GM12878 (cell line): ENCODE data around the gene MYO1D. TPM values are rescaled to one million over a fixed set of nuclear protein-coding genes. Genes with fewer than 3 reads are reported as not detected.

Source experiments
- ATAC-seq: fragments of 200-7000 bp; cut with Tn5 transposase; 3 replicates; pipeline ENCODE4 v1.9.1; 2020; ENCODE audit warnings: mild to moderate bottlenecking, moderate library complexity
- BruUV-seq: library from RNA; stranded (reverse); fragments of 400-500 nt; replicated peaks from 2 replicates; lab custom pipeline; 2021; lab: Mats Ljungman, UMichigan
- CTCF ChIA-PET: fragments of 300-600 bp; sonication (Branson Sonifier 250); formaldehyde crosslinking; extraction: SDS; loops from one replicate; lab custom pipeline; 2021; ENCODE audit warnings: inconsistent platforms; lab: Yijun Ruan, JAX
- POLR2A ChIA-PET: fragments of 350-600 bp; formaldehyde crosslinking; extraction: SDS; loops from one replicate; lab custom pipeline; 2021; ENCODE audit warnings: inconsistent platforms; lab: Charles Lee
- RAD21 ChIA-PET: fragments of 300-600 bp; sonication (Branson Sonifier 250); formaldehyde crosslinking; loops from one replicate; lab custom pipeline; 2023; ENCODE audit warnings: antibody characterized with exemption; ENCODE audit not compliant: unreplicated experiment; lab: Charles Lee
- SMC1A ChIA-PET: fragments of 300-600 bp; sonication (Branson Sonifier 250); formaldehyde crosslinking; loops from one replicate; lab custom pipeline; 2023; ENCODE audit not compliant: unreplicated experiment, uncharacterized antibody; lab: Charles Lee
- DNase-seq: peaks from one replicate; pipeline ENCODE4 v3.0.0-alpha.2; 2011; ENCODE audit warnings: low read depth, low spot score
- FAIRE-seq: peaks from 3 replicates; lab custom pipeline; 2011; peaks lifted over from hg19 to GRCh38; lab: Jason Lieb, UNC
- H2AFZ ChIP-seq: 2 replicates; pipeline ENCODE4 v1.6.0; 2011; ENCODE audit warnings: low read depth, low read length, control low read depth; ENCODE audit not compliant: control insufficient read depth
- H3K27ac ChIP-seq: 2 replicates; pipeline ENCODE4 v1.5.1; 2011; ENCODE audit warnings: control low read depth; ENCODE audit not compliant: control insufficient read depth, insufficient read depth
- H3K27me3 ChIP-seq, 2 experiments: replicated peaks in 1 of 2; 2 replicates each; pipeline versions ENCODE4 v1.6.0 to v1.6.1; 2011; ENCODE audit warnings: low read length in 1 of 2; ENCODE audit not compliant: control insufficient read depth in 2 of 2, insufficient read depth in 2 of 2
- H3K36me3 ChIP-seq, 2 experiments: 2 replicates each; pipeline ENCODE4 v1.5.1; 2011; ENCODE audit warnings: low read length in 1 of 2; ENCODE audit not compliant: control insufficient read depth in 2 of 2, insufficient read depth in 2 of 2
- H3K4me1 ChIP-seq: 2 replicates; pipeline ENCODE4 v1.6.1; 2011; ENCODE audit warnings: mild to moderate bottlenecking, low read length, moderate library complexity, mixed read lengths; ENCODE audit not compliant: control insufficient read depth, insufficient read depth
- H3K4me2 ChIP-seq: 2 replicates; pipeline ENCODE4 v1.6.0; 2011; ENCODE audit warnings: control low read depth; ENCODE audit not compliant: control insufficient read depth, insufficient read depth
- H3K4me3 ChIP-seq: fragments of 200-600 bp; sonication (generic); 2 replicates; pipeline ENCODE4 v1.5.1; 2016
- H3K79me2 ChIP-seq: 2 replicates; pipeline ENCODE4 v1.6.0; 2011; ENCODE audit warnings: low read length; ENCODE audit not compliant: control insufficient read depth, insufficient read depth
- H3K9ac ChIP-seq: 2 replicates; pipeline ENCODE4 v1.8.0; 2011; ENCODE audit warnings: low read length, control low read depth, mixed read lengths; ENCODE audit not compliant: control insufficient read depth, insufficient read depth
- H3K9me3 ChIP-seq: replicated peaks from 3 replicates; pipeline ENCODE4 v1.5.1; 2011; ENCODE audit warnings: mild to moderate bottlenecking, low read length; ENCODE audit not compliant: control insufficient read depth, insufficient read depth
- H4K20me1 ChIP-seq: 2 replicates; pipeline ENCODE4 v1.6.0; 2011; ENCODE audit not compliant: control insufficient read depth, insufficient read depth
- BMI1 ChIP-seq: fragments of 450-650 bp; IDR thresholded peaks from 2 replicates; pipeline ENCODE4 v1.6.1; 2016; ENCODE audit warnings: mild to moderate bottlenecking, moderate library complexity, borderline replicate concordance
- EZH2 ChIP-seq: IDR thresholded peaks from 2 replicates; pipeline ENCODE4 v1.6.1; 2012; ENCODE audit warnings: low read depth, mild to moderate bottlenecking, control low read depth, inconsistent platforms, low read length, borderline replicate concordance; ENCODE audit not compliant: control insufficient read depth
- FOS ChIP-seq: IDR thresholded peaks from 3 replicates; pipeline ENCODE4 v1.6.1; 2011; ENCODE audit warnings: borderline replicate concordance; ENCODE audit not compliant: insufficient read length; ENCODE audit errors: extremely low read depth
- HDGF ChIP-seq: fragments of 450-650 bp; IDR thresholded peaks from 2 replicates; pipeline ENCODE4 v1.6.1; 2016; ENCODE audit warnings: antibody characterized with exemption
- JUND ChIP-seq: IDR thresholded peaks from 2 replicates; pipeline ENCODE4 v1.6.1; 2012; ENCODE audit warnings: low read depth, mild to moderate bottlenecking, low read length, improper control_type of control experiment, moderate library complexity
- MEF2A ChIP-seq: IDR thresholded peaks from 2 replicates; pipeline ENCODE4 v1.6.1; 2011; ENCODE audit warnings: low read depth, mild to moderate bottlenecking, low read length, moderate library complexity; ENCODE audit not compliant: insufficient read depth
- NFYB ChIP-seq: IDR thresholded peaks from 2 replicates; pipeline ENCODE4 v1.6.1; 2011; ENCODE audit warnings: low read depth, mild to moderate bottlenecking, low read length, improper control_type of control experiment, moderate library complexity; ENCODE audit not compliant: insufficient read depth
- NR2C1 ChIP-seq: fragments of 450-650 bp; IDR thresholded peaks from 2 replicates; pipeline ENCODE4 v1.6.1; 2017; ENCODE audit warnings: antibody characterized with exemption, mild to moderate bottlenecking, moderate library complexity
- PKNOX1 ChIP-seq: fragments of 450-650 bp; IDR thresholded peaks from 2 replicates; pipeline ENCODE4 v1.6.1; 2016; ENCODE audit warnings: mild to moderate bottlenecking
- RB1 ChIP-seq: fragments of 450-650 bp; formaldehyde crosslinking; IDR thresholded peaks from 2 replicates; pipeline ENCODE4 v1.6.1; 2017; ENCODE audit warnings: mild to moderate bottlenecking, borderline replicate concordance
- TARDBP ChIP-seq: IDR thresholded peaks from 2 replicates; pipeline ENCODE4 v1.6.1; 2016; ENCODE audit warnings: borderline replicate concordance
- TCF7 ChIP-seq: IDR thresholded peaks from 2 replicates; pipeline ENCODE4 v1.6.1; 2014; ENCODE audit warnings: antibody characterized with exemption, borderline replicate concordance
- ZNF592 ChIP-seq: fragments of 450-650 bp; IDR thresholded peaks from 2 replicates; pipeline ENCODE4 v1.6.1; 2017; ENCODE audit warnings: mild to moderate bottlenecking, moderate library complexity
- WGBS: methylation state at CpG from one replicate; pipeline ENCODE4 v1.1.6; 2016; ENCODE audit warnings: low lambda C conversion rate; ENCODE audit not compliant: insufficient replicate concordance, insufficient coverage; ENCODE audit errors: missing lambda C conversion rate; 5-methylcytosine and 5-hydroxymethylcytosine counted together
- in situ Hi-C: fragments of 300-500 bp; cut with MboI; formaldehyde crosslinking; loops from 9 replicates; pipeline ENCODE4 v1.14.3; 2018; ENCODE audit warnings: mixed read lengths
- intact Hi-C: fragments of 100-400 bp; cut with micrococcal nuclease; formaldehyde crosslinking; loops from one replicate; pipeline ENCODE4 v1.14.2; 2022; ENCODE audit not compliant: unreplicated experiment
- polyA plus RNA-seq, 11 experiments: library from polyadenylated mRNA; depleted of rRNA in 4 of 11; unstranded in 6 of 11; stranded (reverse) in 5 of 11; fragments of >200 nt; fragmentation: Nextera tagmentation in 4 of 11; fragmentation: Illumina TruSeq in 1 of 11; extraction: Ambion mirVana in 4 of 11; extraction: Trizol in 1 of 11; gene quantifications; 1 replicate in 1 of 11; 2 replicates in 10 of 11; pipeline versions ENCODE4 v1.2.1 to v1.2.3, GENCODE V29; 2011 to 2016; ENCODE audit warnings: inconsistent platforms in 2 of 11, missing spikeins in 2 of 11, low read depth in 1 of 11
- total RNA-seq, 4 experiments: library from RNA; depleted of rRNA in 3 of 4; stranded (reverse); fragments of >200 nt in 3 of 4; fragmentation: Illumina TruSeq in 1 of 4; extraction: Trizol in 1 of 4; gene quantifications; 2 replicates each; pipeline versions ENCODE4 v1.2.1 to v1.2.3, GENCODE V29; 2013 to 2021

MYO1D gene
- total and polyA plus RNA-seq, 10 of the 15 experiments (the other 5 are each of a cell fraction or from before 2014, with no cell fraction given), result 1.8 to 37.7 (median 25.4) TPM

- no peak for DNase-seq
- Histone ChIP-seq H3K27ac (no peak overlapping the region), H3K4me2 (no peak overlapping the region), H3K79me2 (no peaks in the 10 kb centered on the region), H3K9me3 (no peaks in the 10 kb centered on the region; the same call in 2 of the 3 replicates), H3K27me3 (no peaks in the 10 kb centered on the region), H3K4me1 (no peaks in the 10 kb centered on the region), H3K36me3 (no peaks in the 10 kb centered on the region), H4K20me1 (no peaks in the 10 kb centered on the region), H3K4me3 (no peak overlapping the region), H3K9ac (no peak overlapping the region), H2AFZ (no peak overlapping the region)
- intact Hi-C loops, result no loop called here
- WGBS, result 48% methylated on average over 5 of the region's 5 CpGs
- in situ Hi-C loops, result loop anchor here (10.0 to 25.0 kb wide), 2 partner anchors 133 to 456 kb away; no protein-coding TSS in a partner anchor
- ChIA-PET POLR2A (no interaction called here), CTCF (interaction anchor here (0.6 to 1.3 kb wide), 2 partner anchors 135 to 136 kb away, joined by 3 read pairs; no protein-coding TSS in a partner anchor), RAD21 (no interaction called here), SMC1A (no interaction called here)
- ATAC-seq, result no peak
- FAIRE-seq, result no peak
- TF ChIP-seq NR2C1 (no peak), TARDBP (no peak), JUND (no peak), TCF7 (no peak), MEF2A (no peak), PKNOX1 (no peak)
- BruUV-seq, result no TSS peak
Measured at GRCh38 chr17:32917842-32918241, 40.9 kb upstream of the MYO1D start.

GRCh38 chr17:32917081-32917480, 40.2 kb upstream of the MYO1D start:
- ChIA-PET POLR2A (interaction anchor here (1.2 kb wide), 1 partner anchor 45 kb away, joined by 3 read pairs; no protein-coding TSS in a partner anchor), RAD21 (interaction anchor here (1.1 to 2.4 kb wide), 2 partner anchors 40 to 134 kb away, joined by 3 to 16 read pairs; partner anchors contain the start of gene MYO1D), SMC1A (interaction anchor here (1.1 to 13.9 kb wide), 3 partner anchors 22 to 135 kb away, joined by 3 to 137 read pairs (median 4); partner anchors contain the start of gene MYO1D), CTCF (interaction anchor here (1.2 to 12.1 kb wide), 6 partner anchors 13 to 136 kb away, joined by 3 to 206 read pairs (median 14); partner anchors contain the start of gene MYO1D)
- Histone ChIP-seq H3K9ac (no peak overlapping the region), H3K4me3 (no peak overlapping the region), H3K27me3 (no peaks in the 10 kb centered on the region), H3K4me1 (no peaks in the 10 kb centered on the region), H3K4me2 (no peak overlapping the region), H2AFZ (no peak overlapping the region), H3K79me2 (no peaks in the 10 kb centered on the region), H4K20me1 (no peaks in the 10 kb centered on the region), H3K36me3 (no peaks in the 10 kb centered on the region), H3K9me3 (no peaks in the 10 kb centered on the region; the same call in 2 of the 3 replicates), H3K27ac (no peak overlapping the region)
- in situ Hi-C loops (loop anchor here (10.0 to 25.0 kb wide), 2 partner anchors 132 to 455 kb away; no protein-coding TSS in a partner anchor), intact Hi-C loops (no loop called here)
- DNase-seq, result no peak
- ATAC-seq, result peak; percentile 78
- FAIRE-seq, result no peak
- BruUV-seq, result no TSS peak
- TF ChIP-seq RB1 (no peak), HDGF (no peak), EZH2 (no peak), BMI1 (no peak), FOS (no peak), NFYB (no peak), ZNF592 (no peak)
